GM18870 (cell line): ENCODE measurements around the gene UBQLN2.
A peak's percentile ranks its signal among the peaks of the same experiment; 100 is the strongest.
"Not testable (repeated sequence)": the region's sequence is repeated elsewhere in the genome, so short reads cannot be mapped to it uniquely, and the experiment has no call there.

ENCODE experiments used
- ATAC-seq: cut with Tn5 transposase; IDR thresholded peaks from one replicate; pipeline ENCODE4 v1.9.1; 2021; ENCODE audit warnings: moderate library complexity; ENCODE audit not compliant: unreplicated experiment

UBQLN2 gene

DNA sequence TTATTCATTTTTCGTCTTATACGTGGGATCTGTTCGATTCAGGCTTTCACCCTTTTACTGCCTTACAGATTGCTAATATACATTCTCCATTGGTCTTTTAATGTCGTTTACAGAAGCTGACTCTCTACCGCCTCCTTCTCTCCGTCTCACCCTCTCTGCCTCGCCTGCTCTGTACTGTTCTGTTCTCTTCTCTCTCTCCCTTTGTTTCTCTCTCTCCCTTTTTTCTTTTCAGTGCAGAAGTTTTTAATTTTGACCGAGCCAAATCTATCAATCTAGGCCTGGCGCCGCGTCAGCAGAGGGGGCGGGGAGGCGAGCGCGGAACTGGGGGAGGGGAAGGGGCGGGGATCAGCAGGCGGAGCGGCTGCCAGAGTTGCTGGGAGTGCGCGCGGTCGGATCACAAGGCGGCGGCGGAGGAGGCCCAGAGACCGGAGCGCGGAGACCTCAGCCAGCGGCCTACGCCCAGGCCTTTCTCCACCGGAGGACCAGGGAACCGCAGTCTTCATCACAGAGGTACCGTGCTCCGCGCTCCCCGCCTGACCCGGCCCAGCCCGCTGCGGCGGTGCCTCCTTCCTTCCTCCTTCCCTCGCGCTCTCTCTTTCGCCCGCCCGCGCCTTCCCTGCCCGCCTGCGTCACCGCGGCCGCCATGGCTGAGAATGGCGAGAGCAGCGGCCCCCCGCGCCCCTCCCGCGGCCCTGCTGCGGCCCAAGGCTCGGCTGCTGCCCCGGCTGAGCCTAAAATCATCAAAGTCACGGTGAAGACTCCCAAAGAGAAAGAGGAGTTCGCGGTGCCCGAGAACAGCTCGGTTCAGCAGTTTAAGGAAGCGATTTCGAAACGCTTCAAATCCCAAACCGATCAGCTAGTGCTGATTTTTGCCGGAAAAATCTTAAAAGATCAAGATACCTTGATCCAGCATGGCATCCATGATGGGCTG is at the start of gene UBQLN2:
Gene UBQLN2 (plus strand): TSS at position 397 of the 931 bp plus-strand sequence. CDS start 247 bp downstream, at position 644.
- ATAC-seq, result peak; percentile 48

DNA sequence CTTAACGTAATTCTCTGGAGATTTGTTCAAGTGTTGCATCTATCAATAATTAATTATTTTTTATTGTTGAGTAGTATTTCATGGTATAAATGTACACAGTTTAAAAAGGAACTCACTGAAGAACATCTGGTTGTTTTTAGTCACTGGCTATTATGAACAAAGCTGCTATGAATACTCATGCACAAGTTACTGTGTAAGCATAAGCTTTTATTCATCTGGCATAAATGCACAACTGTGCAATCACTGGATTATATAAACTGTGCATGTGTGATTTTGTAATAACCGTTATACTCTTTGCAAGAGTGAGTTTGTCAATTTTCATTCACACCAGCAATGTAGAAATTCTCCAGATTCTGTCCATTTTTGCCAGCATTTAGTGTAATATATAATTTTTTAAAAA is 43.8 kb upstream of the UBQLN2 start:
- ATAC-seq, result no peak

DNA sequence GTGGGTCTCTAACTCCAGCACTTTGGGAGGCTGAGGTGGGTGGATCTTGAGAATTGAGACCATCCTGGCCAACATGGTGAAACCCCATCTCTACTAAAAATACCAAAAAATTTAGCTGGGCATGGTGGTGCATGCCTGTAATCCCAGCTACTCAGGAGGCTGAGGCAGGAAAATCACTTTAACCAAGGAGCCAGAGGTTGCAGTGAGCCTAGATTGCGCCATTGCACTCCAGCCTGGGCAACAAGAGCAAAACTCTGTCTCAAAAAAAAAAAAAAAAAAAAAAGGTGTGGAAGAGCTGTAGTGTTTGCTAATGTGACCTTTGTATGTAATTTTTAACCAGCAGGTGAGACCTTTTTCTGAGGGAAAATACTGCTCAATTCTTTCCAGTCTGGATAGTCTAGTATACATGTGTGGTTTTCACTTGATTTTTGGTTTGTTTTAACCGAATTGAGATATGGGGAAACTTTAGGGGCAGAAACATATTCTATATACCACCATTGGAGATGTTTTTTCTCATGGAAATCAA is 33.9 kb upstream of the UBQLN2 start:
- not testable (repeated sequence) for ATAC-seq

GRCh38 chrX:56530011-56530410 is 33.4 kb upstream of the UBQLN2 start:
- no peak for ATAC-seq

GRCh38 chrX:56550667-56551066 is 12.8 kb upstream of the UBQLN2 start:
- ATAC-seq, result no peak

GRCh38 chrX:56554870-56555269 is 8.6 kb upstream of the UBQLN2 start:
- ATAC-seq, result no peak

DNA sequence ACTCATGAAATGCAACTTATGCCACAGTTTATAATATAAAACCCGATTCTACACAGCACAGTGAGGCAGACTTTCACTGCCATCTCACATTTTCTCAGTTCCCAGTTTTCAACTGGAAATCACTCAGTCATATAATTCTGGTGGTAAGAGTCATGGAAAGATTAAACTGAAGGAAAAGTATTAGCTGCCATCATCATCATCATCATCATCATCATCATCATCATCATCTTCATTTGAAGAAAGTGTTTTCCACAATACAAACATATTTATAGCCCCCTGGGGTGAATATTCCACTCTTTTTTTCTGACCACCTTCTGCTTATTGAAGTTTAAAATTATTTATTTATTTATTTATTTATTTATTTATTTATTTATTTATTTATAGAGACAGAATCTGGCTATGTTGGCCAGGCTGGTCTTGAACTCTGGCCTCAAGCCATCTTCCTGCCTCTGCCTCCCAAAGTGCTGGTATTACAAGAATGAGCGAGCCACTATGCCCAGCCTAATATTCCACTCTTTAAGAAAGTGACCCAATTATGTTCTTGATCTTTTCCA is 6.0 kb upstream of the UBQLN2 start:
- ATAC-seq, result no peak

DNA sequence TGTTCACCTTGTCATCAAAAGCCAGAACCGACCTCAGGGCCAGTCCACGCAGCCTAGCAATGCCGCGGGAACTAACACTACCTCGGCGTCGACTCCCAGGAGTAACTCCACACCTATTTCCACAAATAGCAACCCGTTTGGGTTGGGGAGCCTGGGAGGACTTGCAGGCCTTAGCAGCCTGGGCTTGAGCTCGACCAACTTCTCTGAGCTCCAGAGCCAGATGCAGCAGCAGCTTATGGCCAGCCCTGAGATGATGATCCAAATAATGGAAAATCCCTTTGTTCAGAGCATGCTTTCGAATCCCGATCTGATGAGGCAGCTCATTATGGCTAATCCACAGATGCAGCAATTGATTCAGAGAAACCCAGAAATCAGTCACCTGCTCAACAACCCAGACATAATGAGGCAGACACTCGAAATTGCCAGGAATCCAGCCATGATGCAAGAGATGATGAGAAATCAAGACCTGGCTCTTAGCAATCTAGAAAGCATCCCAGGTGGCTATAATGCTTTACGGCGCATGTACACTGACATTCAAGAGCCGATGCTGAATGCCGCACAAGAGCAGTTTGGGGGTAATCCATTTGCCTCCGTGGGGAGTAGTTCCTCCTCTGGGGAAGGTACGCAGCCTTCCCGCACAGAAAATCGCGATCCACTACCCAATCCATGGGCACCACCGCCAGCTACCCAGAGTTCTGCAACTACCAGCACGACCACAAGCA is 898 bp downstream of the UBQLN2 start:
- ATAC-seq, result peak; percentile 24

DNA sequence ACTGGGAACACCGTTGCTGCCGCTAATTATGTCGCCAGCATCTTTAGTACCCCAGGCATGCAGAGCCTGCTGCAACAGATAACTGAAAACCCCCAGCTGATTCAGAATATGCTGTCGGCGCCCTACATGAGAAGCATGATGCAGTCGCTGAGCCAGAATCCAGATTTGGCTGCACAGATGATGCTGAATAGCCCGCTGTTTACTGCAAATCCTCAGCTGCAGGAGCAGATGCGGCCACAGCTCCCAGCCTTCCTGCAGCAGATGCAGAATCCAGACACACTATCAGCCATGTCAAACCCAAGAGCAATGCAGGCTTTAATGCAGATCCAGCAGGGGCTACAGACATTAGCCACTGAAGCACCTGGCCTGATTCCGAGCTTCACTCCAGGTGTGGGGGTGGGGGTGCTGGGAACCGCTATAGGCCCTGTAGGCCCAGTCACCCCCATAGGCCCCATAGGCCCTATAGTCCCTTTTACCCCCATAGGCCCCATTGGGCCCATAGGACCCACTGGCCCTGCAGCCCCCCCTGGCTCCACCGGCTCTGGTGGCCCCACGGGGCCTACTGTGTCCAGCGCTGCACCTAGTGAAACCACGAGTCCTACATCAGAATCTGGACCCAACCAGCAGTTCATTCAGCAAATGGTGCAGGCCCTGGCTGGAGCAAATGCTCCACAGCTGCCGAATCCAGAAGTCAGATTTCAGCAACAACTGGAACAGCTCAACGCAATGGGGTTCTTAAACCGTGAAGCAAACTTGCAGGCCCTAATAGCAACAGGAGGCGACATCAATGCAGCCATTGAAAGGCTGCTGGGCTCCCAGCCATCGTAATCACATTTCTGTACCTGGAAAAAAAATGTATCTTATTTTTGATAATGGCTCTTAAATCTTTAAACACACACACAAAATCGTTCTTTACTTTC is 1.8 kb downstream of the UBQLN2 start:
- ATAC-seq, result no peak

DNA sequence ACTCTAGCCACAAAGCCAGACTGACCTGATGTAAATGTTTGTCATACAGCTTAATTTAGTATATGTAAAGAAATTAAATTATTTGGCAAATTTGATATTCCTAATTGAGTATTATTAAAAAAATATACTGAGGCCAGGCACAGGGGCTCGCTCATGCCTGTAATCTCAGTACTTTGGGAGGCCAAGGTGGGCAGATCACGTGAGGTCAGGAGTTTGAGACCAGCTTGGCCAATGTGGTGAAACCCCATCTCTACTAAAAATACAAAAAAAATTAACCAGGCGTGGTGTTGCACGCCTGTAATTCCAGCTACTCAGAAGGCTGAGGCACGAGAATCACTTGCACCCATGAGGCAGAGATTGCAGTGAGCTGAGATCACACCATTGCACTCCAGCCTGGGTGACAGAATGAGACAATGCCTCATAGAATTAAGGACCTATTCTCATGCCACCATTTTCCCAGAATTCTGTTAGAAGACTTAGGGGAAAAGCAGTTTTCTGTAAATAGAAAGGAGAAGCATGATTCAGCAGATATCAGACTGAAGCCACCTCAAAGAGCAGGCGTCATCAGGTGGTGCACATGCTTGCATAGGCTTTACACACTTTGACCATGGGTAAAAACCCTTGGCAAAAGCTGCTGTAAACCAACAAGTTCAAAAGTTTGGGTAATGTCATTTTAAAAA is 6.1 kb downstream of the UBQLN2 start:
- no peak for ATAC-seq

- no peak for ATAC-seq
These were observed 9.5 kb downstream of the UBQLN2 start for GRCh38 chrX:56572975-56573374.

- ATAC-seq, result no peak
These were observed 11.4 kb downstream of the UBQLN2 start for GRCh38 chrX:56574861-56575260.

- no peak for ATAC-seq
These were observed 13.3 kb downstream of the UBQLN2 start for GRCh38 chrX:56576721-56577120.

DNA sequence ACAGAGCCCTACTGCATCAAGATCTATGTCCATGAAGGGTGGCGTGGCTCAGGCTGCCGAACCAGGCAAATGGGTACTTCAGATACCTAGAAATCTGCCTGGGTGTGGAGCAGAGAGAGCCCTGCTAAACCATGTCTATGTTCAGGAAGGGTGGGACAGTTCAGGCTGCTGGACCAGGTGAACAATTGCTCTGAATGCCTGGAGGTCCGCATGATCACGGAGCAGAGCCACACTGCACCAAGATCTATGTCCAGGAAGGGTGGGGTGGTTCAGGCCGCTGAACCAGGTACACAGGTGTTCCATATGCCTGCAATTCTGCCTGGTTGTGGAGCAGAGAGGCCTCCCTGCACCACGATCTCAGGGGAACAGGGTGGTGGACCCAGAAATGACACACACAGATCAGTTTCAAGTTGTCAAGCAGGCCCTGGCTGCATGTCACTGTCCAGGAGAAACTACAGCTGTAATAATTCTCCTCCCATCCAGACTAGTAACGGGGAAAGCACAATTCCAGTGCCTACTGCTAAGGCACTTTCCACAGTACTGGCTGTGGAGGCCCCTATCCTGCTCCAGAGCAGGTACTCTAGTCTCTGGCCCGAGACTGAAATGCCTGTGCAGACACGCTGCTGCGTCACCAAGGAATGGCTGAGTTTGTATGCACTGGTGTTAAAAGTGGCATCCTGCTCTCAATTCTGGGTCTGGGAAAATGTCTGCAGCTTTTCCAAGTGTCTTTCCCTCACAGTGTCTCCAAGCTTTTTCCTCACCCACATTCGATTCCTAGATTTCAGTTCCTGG is 25.2 kb downstream of the UBQLN2 start:
- ATAC-seq, result no peak

DNA sequence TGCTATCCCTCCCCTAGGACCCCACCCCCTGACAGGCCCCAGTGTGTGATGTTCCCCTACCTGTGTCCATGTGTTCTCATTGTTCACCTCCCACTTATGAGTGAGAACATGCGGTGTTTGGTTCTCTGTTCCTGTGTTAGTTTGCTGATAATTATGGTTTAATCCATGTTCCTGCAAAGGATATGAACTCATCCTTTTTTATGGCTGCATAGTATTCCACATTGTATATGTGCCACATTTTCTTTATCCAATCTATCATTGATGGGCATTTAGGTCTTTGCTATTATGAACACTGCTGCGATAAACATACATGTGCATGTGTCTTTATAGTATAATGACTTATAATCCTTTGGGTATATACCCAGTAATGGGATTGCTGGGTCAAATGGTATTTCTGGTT is 28.4 kb downstream of the UBQLN2 start:
- ATAC-seq, result not testable (repeated sequence)

DNA sequence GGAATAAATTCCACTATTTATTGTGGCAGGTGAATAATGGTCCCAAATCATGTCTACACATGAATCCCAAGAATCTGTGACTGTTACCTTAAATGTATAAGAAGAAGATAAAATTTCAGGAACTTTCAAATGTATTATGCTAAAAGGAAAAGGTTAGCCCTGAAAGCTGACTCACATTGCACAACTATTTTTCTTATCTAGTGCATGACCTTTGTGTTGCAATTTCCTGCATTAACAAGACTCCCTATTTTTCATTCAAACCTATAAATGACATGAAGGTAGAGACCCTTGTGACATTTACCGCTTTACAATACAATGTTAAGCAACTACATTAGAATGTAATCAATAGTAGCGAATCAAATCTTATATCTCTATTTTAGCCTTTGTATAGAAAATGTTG is 36.7 kb downstream of the UBQLN2 start:
- ATAC-seq, result no peak

DNA sequence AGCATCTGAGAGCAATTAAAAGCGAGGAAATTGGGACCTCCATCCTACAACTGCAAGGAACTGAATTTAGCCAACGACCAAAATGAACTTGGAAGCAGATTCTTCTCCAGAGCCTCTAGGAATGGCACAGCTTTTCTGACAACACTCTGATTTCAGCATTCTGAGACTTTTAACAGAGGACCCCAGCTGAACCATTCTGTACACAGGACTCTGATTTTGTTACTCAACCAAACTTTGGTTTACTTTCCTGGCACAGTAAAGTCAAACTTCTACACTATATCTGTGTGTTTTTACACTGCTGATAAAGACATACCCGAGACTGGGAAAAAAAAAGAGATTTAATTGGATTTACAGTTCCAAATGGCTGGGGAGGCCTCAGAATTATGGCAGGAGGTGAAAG is 37.6 kb downstream of the UBQLN2 start:
- ATAC-seq, result no peak

- no peak for ATAC-seq
These were observed 51.9 kb downstream of the UBQLN2 start for GRCh38 chrX:56615282-56615681.
